CD14-positive monocyte (primary cell): ENCODE results near the gene OPN5. TPM values are rescaled to one million over a fixed set of nuclear protein-coding genes. Genes with fewer than 3 reads are reported as not detected.

ENCODE experiments used
- DNase-seq, 3 donors: peaks; one replicate each; pipeline ENCODE4 v3.0.0-alpha.2; 2011 to 2022
- H2AFZ ChIP-seq: 2 replicates; pipeline ENCODE4 v1.6.0; 2012; ENCODE audit warnings: mild to moderate bottlenecking, low read depth, low read length, inconsistent platforms; ENCODE audit not compliant: insufficient read depth, poor library complexity, severe bottlenecking
- H3K27ac ChIP-seq, 2 donors: 1 replicate in 1 of 2; 2 replicates in 1 of 2; pipeline ENCODE4 v1.5.1; 2012 to 2013; ENCODE audit warnings: low read length in 2 of 2, control low read depth in 1 of 2, inconsistent platforms in 1 of 2, low read depth in 1 of 2, mild to moderate bottlenecking in 1 of 2
- H3K27me3 ChIP-seq, 2 donors: one replicate each; pipeline versions ENCODE4 v1.6.0 to v1.6.1; 2011 to 2013; ENCODE audit warnings: low read length in 2 of 2; ENCODE audit not compliant: control insufficient read depth in 2 of 2, insufficient read depth in 2 of 2
- H3K36me3 ChIP-seq, 2 donors: replicated peaks in 1 of 2; 1 replicate in 1 of 2; 2 replicates in 1 of 2; pipeline versions ENCODE4 v1.5.1 to v1.6.1; 2012 to 2013; ENCODE audit warnings: low read length in 2 of 2, control low read depth in 1 of 2, inconsistent platforms in 1 of 2, mild to moderate bottlenecking in 1 of 2; ENCODE audit not compliant: insufficient read depth in 2 of 2, control insufficient read depth in 1 of 2
- H3K4me1 ChIP-seq, 2 donors: 1 replicate in 1 of 2; 2 replicates in 1 of 2; pipeline versions ENCODE4 v1.5.1 to v1.6.1; 2012 to 2013; ENCODE audit warnings: low read length in 2 of 2, control low read depth in 1 of 2, inconsistent platforms in 1 of 2, mild to moderate bottlenecking in 1 of 2, moderate library complexity in 1 of 2; ENCODE audit not compliant: insufficient read depth in 2 of 2, control insufficient read depth in 1 of 2
- H3K4me2 ChIP-seq: replicated peaks from 2 replicates; pipeline ENCODE3; 2012; ENCODE audit warnings: low read length, moderate library complexity, mild to moderate bottlenecking; ENCODE audit not compliant: poor library complexity, severe bottlenecking; ENCODE audit errors: extremely low read depth
- H3K4me3 ChIP-seq, 3 experiments: fragments of 200-600 bp in 1 of 3; sonication (generic) in 1 of 3; replicated peaks in 1 of 3; 1 replicate in 2 of 3; 2 replicates in 1 of 3; pipeline ENCODE4 v1.5.1; 2011 to 2013; ENCODE audit warnings: low read length in 3 of 3, mild to moderate bottlenecking in 3 of 3, control low read depth in 2 of 3, low read depth in 2 of 3, inconsistent platforms in 1 of 3, moderate library complexity in 1 of 3
- H3K79me2 ChIP-seq: 2 replicates; pipeline ENCODE4 v1.6.0; 2012; ENCODE audit warnings: mild to moderate bottlenecking, control low read depth, inconsistent platforms, low read length, moderate library complexity; ENCODE audit not compliant: insufficient read depth
- H3K9ac ChIP-seq: 2 replicates; pipeline ENCODE4 v1.6.0; 2017; ENCODE audit warnings: low read length, mild to moderate bottlenecking; ENCODE audit not compliant: insufficient read depth, poor library complexity, severe bottlenecking
- H3K9me3 ChIP-seq, 2 donors: replicated peaks in 1 of 2; 1 replicate in 1 of 2; 2 replicates in 1 of 2; pipeline versions ENCODE4 v1.5.1 to v1.6.1; 2012 to 2013; ENCODE audit warnings: low read length in 2 of 2, control low read depth in 1 of 2; ENCODE audit not compliant: control insufficient read depth in 1 of 2, insufficient read depth in 1 of 2
- H4K20me1 ChIP-seq: 2 replicates; pipeline ENCODE4 v1.6.0; 2012; ENCODE audit warnings: mild to moderate bottlenecking, low read length, control low read depth, moderate library complexity; ENCODE audit not compliant: insufficient read depth
- H3K27ac Mint-ChIP-seq, 7 donors: one replicate each; pipeline ENCODE4 v1.8.0; 2020; ENCODE audit warnings: mild to moderate bottlenecking in 7 of 7, mixed read lengths in 7 of 7, moderate library complexity in 6 of 7, inconsistent platforms in 2 of 7
- H3K27me3 Mint-ChIP-seq, 3 donors: one replicate each; pipeline ENCODE4 v1.8.0; 2021 to 2022; ENCODE audit warnings: low read depth in 3 of 3, mild to moderate bottlenecking in 3 of 3, mixed read lengths in 3 of 3, moderate library complexity in 3 of 3, inconsistent platforms in 1 of 3
- H3K36me3 Mint-ChIP-seq, 2 donors: one replicate each; pipeline ENCODE4 v1.8.0; 2020; ENCODE audit warnings: mixed read lengths in 2 of 2, inconsistent platforms in 1 of 2, mild to moderate bottlenecking in 1 of 2
- H3K4me1 Mint-ChIP-seq: one replicate; pipeline ENCODE4 v1.8.0; 2020; ENCODE audit warnings: mild to moderate bottlenecking, mixed read lengths
- H3K4me3 Mint-ChIP-seq, 2 donors: one replicate each; pipeline ENCODE4 v1.8.0; 2020; ENCODE audit warnings: mild to moderate bottlenecking in 2 of 2, mixed read lengths in 2 of 2, moderate library complexity in 1 of 2
- H3K9me3 Mint-ChIP-seq, 7 donors: one replicate each; pipeline ENCODE4 v1.8.0; 2020 to 2022; ENCODE audit warnings: mixed read lengths in 7 of 7, mild to moderate bottlenecking in 6 of 7, moderate library complexity in 6 of 7, inconsistent platforms in 2 of 7
- CTCF ChIP-seq: fragments of 200-600 bp; IDR thresholded peaks from one replicate; pipeline ENCODE4 v1.8.0; 2022; ENCODE audit warnings: antibody characterized with exemption, mild to moderate bottlenecking
- WGBS: methylation state at CpG from one replicate; pipeline ENCODE4 v1.1.5; 2013; ENCODE audit warnings: missing lambda C conversion rate; ENCODE audit not compliant: insufficient coverage; 5-methylcytosine and 5-hydroxymethylcytosine counted together
- intact Hi-C, 2 donors: fragments of 100-400 bp; cut with micrococcal nuclease; formaldehyde crosslinking; loops; one replicate each; pipeline versions ENCODE4 v1.15.0 to v1.15.1; 2023
- polyA plus RNA-seq, 3 donors: library from polyadenylated mRNA; depleted of rRNA in 1 of 3; unstranded in 2 of 3; stranded (reverse) in 1 of 3; fragments of 300-500 nt in 2 of 3; fragments of >200 nt in 1 of 3; fragmentation: Illumina TruSeq in 2 of 3; gene quantifications; 1 replicate in 2 of 3; 2 replicates in 1 of 3; pipeline ENCODE4 v1.2.3, GENCODE V29; 2012 to 2021

Gene OPN5
- polyA plus RNA-seq, 3 donors: not detected

GRCh38 chr6:47852727-47853126 lies 70.9 kb downstream of the OPN5 start:
- H3K4me1 Mint-ChIP-seq: no peaks in the 10 kb centered on the region
- Histone ChIP-seq H3K4me3 (no peak overlapping the region), H4K20me1 (no peaks in the 10 kb centered on the region), H3K9me3 (no peaks in the 10 kb centered on the region), H2AFZ (no peak overlapping the region), H3K27ac (no peak overlapping the region), H3K79me2 (no peaks in the 10 kb centered on the region), H3K4me1 (no peaks in the 10 kb centered on the region), H3K36me3 (no peaks in the 10 kb centered on the region), H3K4me2 (no peak overlapping the region), H3K27me3 (no peaks in the 10 kb centered on the region), H3K9ac (no peak overlapping the region)
- H3K9me3 Mint-ChIP-seq: peaks cover 0 to 2% (median 0%) of the 10 kb centered on the region in 7 donors
- no peaks in the 10 kb centered on the region for H3K36me3 Mint-ChIP-seq
- intact Hi-C loops: no loop called here
- no peak for DNase-seq
- H3K27ac Mint-ChIP-seq: no peak overlapping the region
- peaks cover 0 to 2% (median 0%) of the 10 kb centered on the region in 3 donors for H3K27me3 Mint-ChIP-seq
- no peak for TF ChIP-seq CTCF
- WGBS: 87% methylated on average over 5 of the region's 6 CpGs
- H3K4me3 Mint-ChIP-seq: no peak overlapping the region

- no CpG with 5 or more reads among the region's 3 CpGs for WGBS
- H3K4me1 Mint-ChIP-seq: no peaks in the 10 kb centered on the region
- Histone ChIP-seq H3K9me3 (no peaks in the 10 kb centered on the region), H3K4me2 (no peak overlapping the region), H3K4me1 (no peaks in the 10 kb centered on the region), H2AFZ (no peak overlapping the region), H3K27ac (no peak overlapping the region), H3K9ac (no peak overlapping the region), H3K4me3 (no peak overlapping the region), H3K36me3 (no peaks in the 10 kb centered on the region), H4K20me1 (no peaks in the 10 kb centered on the region), H3K79me2 (no peaks in the 10 kb centered on the region), H3K27me3 (no peaks in the 10 kb centered on the region)
- peaks cover 0 to 2% (median 0%) of the 10 kb centered on the region in 7 donors for H3K9me3 Mint-ChIP-seq
- DNase-seq: no peak
- H3K4me3 Mint-ChIP-seq: no peak overlapping the region
- H3K36me3 Mint-ChIP-seq: no peaks in the 10 kb centered on the region
- H3K27me3 Mint-ChIP-seq: peaks cover 0 to 2% (median 0%) of the 10 kb centered on the region in 3 donors
- H3K27ac Mint-ChIP-seq: no peak overlapping the region
- intact Hi-C loops: no loop called here
- no peak for TF ChIP-seq CTCF
These were observed 71.9 kb downstream of the OPN5 start for GRCh38 chr6:47853766-47854165.
